Measurements from ENCODE around the gene ME3. TPM values are rescaled to one million over a fixed set of nuclear protein-coding genes. Genes with fewer than 3 reads are reported as not detected.

ME3 gene
- total RNA-seq, 3 donors from 2014 or later (not counting 1 experiment from before 2014, with no cell fraction given): 5.2 to 7.5 (median 6.9) TPM

GRCh38 chr11:86673055-86673843 lies 833 bp upstream of the ME3 start:
- peaks cover 13% of the 10 kb centered on the region for H3K4me1 ChIP-seq (ENCODE audit: control insufficient read depth, insufficient read depth, low read length)
- Mint-ChIP-seq H3K27ac (no peak overlapping the region), H3K4me3 (peak overlapping the region; percentile 81), H3K9me3 (no peaks in the 10 kb centered on the region), H3K27me3 (ENCODE audit: low read depth in 2 of 2) (peaks cover 8 to 19% of the 10 kb centered on the region in 2 donors), H3K36me3 (no peaks in the 10 kb centered on the region), H3K4me1 (peaks cover 12 to 16% of the 10 kb centered on the region in 2 donors)
- no peaks in the 10 kb centered on the region for H3K36me3 ChIP-seq (ENCODE audit: control insufficient read depth, insufficient read depth, low read length)
- H3K4me3 ChIP-seq (ENCODE audit: low read length): no peak overlapping the region
- WGBS (ENCODE audit: insufficient coverage): 89% methylated on average over 6 of the region's 8 CpGs
- ATAC-seq (no peak), DNase-seq (no peak)
- intact Hi-C loops (cut with micrococcal nuclease): loop anchor here (5.0 kb wide), 1 partner anchor 134 kb away; no protein-coding TSS in a partner anchor
- no peak overlapping the region for H3K27ac ChIP-seq (ENCODE audit: low read length)
- TF ChIP-seq, protein P1, sequence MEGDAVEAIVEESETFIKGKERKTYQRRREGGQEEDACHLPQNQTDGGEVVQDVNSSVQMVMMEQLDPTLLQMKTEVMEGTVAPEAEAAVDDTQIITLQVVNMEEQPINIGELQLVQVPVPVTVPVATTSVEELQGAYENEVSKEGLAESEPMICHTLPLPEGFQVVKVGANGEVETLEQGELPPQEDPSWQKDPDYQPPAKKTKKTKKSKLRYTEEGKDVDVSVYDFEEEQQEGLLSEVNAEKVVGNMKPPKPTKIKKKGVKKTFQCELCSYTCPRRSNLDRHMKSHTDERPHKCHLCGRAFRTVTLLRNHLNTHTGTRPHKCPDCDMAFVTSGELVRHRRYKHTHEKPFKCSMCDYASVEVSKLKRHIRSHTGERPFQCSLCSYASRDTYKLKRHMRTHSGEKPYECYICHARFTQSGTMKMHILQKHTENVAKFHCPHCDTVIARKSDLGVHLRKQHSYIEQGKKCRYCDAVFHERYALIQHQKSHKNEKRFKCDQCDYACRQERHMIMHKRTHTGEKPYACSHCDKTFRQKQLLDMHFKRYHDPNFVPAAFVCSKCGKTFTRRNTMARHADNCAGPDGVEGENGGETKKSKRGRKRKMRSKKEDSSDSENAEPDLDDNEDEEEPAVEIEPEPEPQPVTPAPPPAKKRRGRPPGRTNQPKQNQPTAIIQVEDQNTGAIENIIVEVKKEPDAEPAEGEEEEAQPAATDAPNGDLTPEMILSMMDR (IDR thresholded peaks at IDR 0.05): no peak
- peaks cover 3% of the 10 kb centered on the region for H3K27me3 ChIP-seq (ENCODE audit: control insufficient read depth, insufficient read depth, low read length)
- no peaks in the 10 kb centered on the region for H3K9me3 ChIP-seq (ENCODE audit: control insufficient read depth, insufficient read depth, low read length)

GRCh38 chr11:86671531-86672006 lies 847 bp downstream of the ME3 start:
- peak overlapping the region; percentile 71 for H3K4me3 ChIP-seq (ENCODE audit: low read length)
- DNase-seq: peak in 1 of 2 donors; percentile 25

DNA sequence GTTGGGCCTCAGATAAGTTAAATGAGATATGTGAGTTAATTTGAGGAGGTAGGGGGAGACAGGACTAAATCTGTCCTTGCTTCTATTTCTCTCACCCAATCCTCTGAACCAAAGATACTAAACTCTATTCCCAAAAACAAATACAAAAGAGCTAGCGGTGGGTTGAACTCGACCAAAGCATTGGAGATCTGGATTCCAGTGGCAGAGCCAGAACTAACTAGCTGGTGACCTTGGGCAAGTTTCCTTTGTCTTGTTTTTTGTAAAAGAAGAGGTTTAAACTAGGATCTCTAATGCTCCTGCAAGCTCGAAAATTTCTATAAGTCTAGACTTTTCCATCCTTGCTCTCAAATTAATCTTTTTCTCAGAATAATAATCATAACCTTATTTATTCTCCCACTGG lies 1.5 kb downstream of the ME3 start:
- Mint-ChIP-seq H3K4me1 (peaks cover 12 to 16% of the 10 kb centered on the region in 2 donors), H3K27ac (peak overlapping the region in 1 of 2 donors; percentile 81), H3K4me3 (peak overlapping the region; percentile 86), H3K27me3 (ENCODE audit: low read depth in 2 of 2) (peaks cover 11 to 19% of the 10 kb centered on the region in 2 donors), H3K9me3 (no peaks in the 10 kb centered on the region), H3K36me3 (no peaks in the 10 kb centered on the region)
- Histone ChIP-seq H3K4me3 (ENCODE audit: low read length) (no peak overlapping the region), H3K27me3 (ENCODE audit: control insufficient read depth, insufficient read depth, low read length) (peaks cover 3% of the 10 kb centered on the region), H3K9me3 (ENCODE audit: control insufficient read depth, insufficient read depth, low read length) (no peaks in the 10 kb centered on the region), H3K36me3 (ENCODE audit: control insufficient read depth, insufficient read depth, low read length) (no peaks in the 10 kb centered on the region), H3K4me1 (ENCODE audit: control insufficient read depth, insufficient read depth, low read length) (peaks cover 13% of the 10 kb centered on the region), H3K27ac (ENCODE audit: low read length) (no peak overlapping the region)
- WGBS (ENCODE audit: insufficient coverage): 78% methylated on average over 3 of the region's 3 CpGs
- DNase-seq (no peak), ATAC-seq (no peak)
- TF ChIP-seq, protein P1 (IDR thresholded peaks at IDR 0.05): no peak
- intact Hi-C loops (cut with micrococcal nuclease): loop anchor here (5.0 kb wide), 1 partner anchor 136 kb away; no protein-coding TSS in a partner anchor

More at GRCh38 chr11:86671531-86672006, 847 bp downstream of the ME3 start:
- H3K4me1 Mint-ChIP-seq: peaks cover 12 to 16% of the 10 kb centered on the region in 2 donors
- peak overlapping the region in 1 of 2 donors; percentile 81 for H3K27ac Mint-ChIP-seq
- intact Hi-C loops (cut with micrococcal nuclease): loop anchor here (5.0 kb wide), 1 partner anchor 136 kb away; no protein-coding TSS in a partner anchor
- H3K4me1 ChIP-seq (ENCODE audit: control insufficient read depth, insufficient read depth, low read length): peaks cover 13% of the 10 kb centered on the region
- TF ChIP-seq, protein P1 (IDR thresholded peaks at IDR 0.05): no peak
- H3K27me3 Mint-ChIP-seq (ENCODE audit: low read depth in 2 of 2): peaks cover 11 to 19% of the 10 kb centered on the region in 2 donors
- H3K9me3 Mint-ChIP-seq: no peaks in the 10 kb centered on the region
- H3K36me3 Mint-ChIP-seq: no peaks in the 10 kb centered on the region
- no peaks in the 10 kb centered on the region for H3K36me3 ChIP-seq (ENCODE audit: control insufficient read depth, insufficient read depth, low read length)
- no peak overlapping the region for H3K27ac ChIP-seq (ENCODE audit: low read length)
- H3K27me3 ChIP-seq (ENCODE audit: control insufficient read depth, insufficient read depth, low read length): peaks cover 3% of the 10 kb centered on the region
- 2% methylated on average over 33 of the region's 33 CpGs for WGBS (ENCODE audit: insufficient coverage)
- peak overlapping the region; percentile 86 for H3K4me3 Mint-ChIP-seq
- no peaks in the 10 kb centered on the region for H3K9me3 ChIP-seq (ENCODE audit: control insufficient read depth, insufficient read depth, low read length)
- peak; percentile 21 to 47 (median 37) for ATAC-seq
